ENCODE results near the gene SLC5A10.

SLC5A10 gene

DNA sequence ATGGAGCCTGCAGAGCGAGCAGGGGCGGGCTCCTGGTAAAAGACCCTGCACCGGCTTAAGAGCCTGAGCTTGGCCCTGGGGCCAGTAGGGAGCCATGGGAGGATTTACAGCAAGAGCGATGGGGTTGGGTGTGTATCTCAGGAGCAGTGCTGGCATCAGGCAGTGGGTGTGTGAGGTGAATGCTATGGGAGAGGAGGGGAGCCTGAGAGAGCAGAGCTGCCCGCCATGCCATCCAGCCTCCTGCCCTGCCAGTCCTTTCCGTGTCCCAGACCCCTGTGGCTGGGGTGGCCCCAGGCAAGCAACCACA, 29.3 kb downstream of the SLC5A10 start:
- no peak overlapping the region for H3K9ac ChIP-seq (ENCODE audit: low read length in 5 of 5)
- no peaks in the 10 kb centered on the region for H3K27me3 ChIP-seq (ENCODE audit: control insufficient read depth in 5 of 5, insufficient read depth in 4 of 5, low read length in 5 of 5)
- H3K4me3 ChIP-seq (ENCODE audit: low read depth in 1 of 5, low read length in 5 of 5): no peak overlapping the region
- peaks cover 0 to 5% (median 0%) of the 10 kb centered on the region in 5 donors for H3K36me3 ChIP-seq (ENCODE audit: control insufficient read depth in 5 of 5, insufficient read depth in 5 of 5, low read length in 5 of 5)
- no peak overlapping the region for H3K27ac ChIP-seq (ENCODE audit: low read depth, low read length)
- H3K9me3 ChIP-seq (ENCODE audit: control insufficient read depth in 5 of 5, low read length in 5 of 5): no peaks in the 10 kb centered on the region
- H3K4me1 ChIP-seq (ENCODE audit: control insufficient read depth in 5 of 5, insufficient read depth in 5 of 5, low read length in 5 of 5): no peaks in the 10 kb centered on the region

DNA sequence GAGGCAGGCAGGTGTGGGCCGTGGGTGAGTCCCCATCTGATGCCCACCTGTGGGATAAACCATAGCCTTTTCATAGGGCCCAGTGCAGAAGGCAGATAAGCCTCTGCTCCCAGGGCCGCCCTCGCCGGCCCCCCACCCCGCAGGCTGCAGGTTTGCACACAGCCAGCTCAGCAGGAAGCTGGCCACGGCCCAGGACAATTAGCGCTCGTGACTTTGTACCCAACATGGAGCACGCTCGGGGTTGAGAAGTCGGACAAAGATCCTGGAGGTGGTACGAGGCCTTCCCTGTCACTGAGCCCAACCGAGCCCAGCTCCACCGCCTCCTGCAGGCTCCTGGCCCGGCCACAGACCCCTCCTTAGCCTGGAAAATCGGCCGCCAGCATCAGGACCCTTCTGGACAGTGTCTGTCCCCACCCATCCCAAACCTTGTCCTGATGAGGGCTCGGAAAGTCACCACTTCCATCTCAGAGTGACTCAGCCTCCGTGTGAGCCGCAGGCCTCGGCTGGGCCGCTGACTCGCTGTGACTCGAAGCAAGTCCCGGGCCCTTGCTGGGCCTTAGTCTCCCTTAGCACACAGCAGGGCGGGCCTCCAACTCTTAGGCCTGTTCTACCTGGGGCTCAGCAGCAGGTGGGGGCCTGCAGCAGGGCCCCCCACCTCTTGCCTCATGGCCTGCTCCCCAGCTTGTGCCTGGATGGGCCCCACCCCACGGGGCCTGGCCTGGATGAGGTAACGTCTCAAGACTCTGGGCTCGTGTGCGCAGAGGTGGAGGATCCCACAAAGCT, 29.9 kb downstream of the SLC5A10 start:
- Histone ChIP-seq H3K36me3 (ENCODE audit: control insufficient read depth in 5 of 5, insufficient read depth in 5 of 5, low read length in 5 of 5) (peaks cover 0 to 5% (median 0%) of the 10 kb centered on the region in 5 donors), H3K4me1 (ENCODE audit: control insufficient read depth in 5 of 5, insufficient read depth in 5 of 5, low read length in 5 of 5) (no peaks in the 10 kb centered on the region), H3K27me3 (ENCODE audit: control insufficient read depth in 5 of 5, insufficient read depth in 4 of 5, low read length in 5 of 5) (no peaks in the 10 kb centered on the region), H3K9me3 (ENCODE audit: control insufficient read depth in 5 of 5, low read length in 5 of 5) (no peaks in the 10 kb centered on the region), H3K27ac (ENCODE audit: low read depth, low read length) (no peak overlapping the region), H3K9ac (ENCODE audit: low read length in 5 of 5) (no peak overlapping the region), H3K4me3 (ENCODE audit: low read depth in 1 of 5, low read length in 5 of 5) (no peak overlapping the region)

DNA sequence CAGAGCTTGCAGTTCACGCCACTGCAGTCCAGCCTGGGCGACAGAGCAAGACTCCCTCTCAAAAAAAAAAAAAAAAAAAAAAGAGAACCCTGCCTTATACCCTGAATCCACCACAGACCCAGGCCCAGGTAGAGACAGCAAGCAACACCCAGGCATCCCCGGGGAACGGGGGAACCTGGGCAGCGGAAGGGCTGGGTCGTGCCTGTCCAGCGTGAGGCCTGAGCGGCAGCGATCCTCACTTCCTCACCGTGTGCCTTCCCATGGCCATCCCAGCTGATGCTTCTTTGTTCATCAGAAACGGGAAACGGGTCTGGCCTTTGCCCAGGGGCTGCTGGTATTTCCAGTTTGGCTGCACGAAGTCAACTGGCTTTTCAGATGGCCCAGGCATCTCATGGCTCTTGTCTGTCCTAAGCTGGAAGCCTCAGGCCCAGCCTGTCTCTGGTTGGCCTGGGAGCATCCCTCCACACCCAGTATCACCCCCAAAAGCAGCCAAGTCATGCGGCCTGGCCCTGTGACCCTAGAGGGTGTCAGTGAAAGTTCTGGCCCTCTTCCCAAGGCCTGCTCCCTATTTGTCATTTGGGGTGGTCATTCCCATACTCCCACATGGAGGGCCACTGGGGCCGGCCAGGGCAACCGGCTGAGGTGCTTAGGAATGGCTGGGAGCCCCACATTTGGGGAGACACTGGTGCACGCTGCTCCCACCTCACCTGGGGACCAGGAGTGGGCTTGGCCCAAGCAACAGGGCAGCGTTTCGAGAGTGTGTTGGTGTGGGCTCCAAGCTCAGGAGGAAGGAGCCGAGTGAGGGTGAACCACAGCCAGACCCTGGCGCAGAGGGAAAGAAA, 32.5 kb downstream of the SLC5A10 start:
- peaks cover 0 to 2% (median 0%) of the 10 kb centered on the region in 5 donors for H3K36me3 ChIP-seq (ENCODE audit: control insufficient read depth in 5 of 5, insufficient read depth in 5 of 5, low read length in 5 of 5)
- no peaks in the 10 kb centered on the region for H3K4me1 ChIP-seq (ENCODE audit: control insufficient read depth in 5 of 5, insufficient read depth in 5 of 5, low read length in 5 of 5)
- no peak overlapping the region for H3K9ac ChIP-seq (ENCODE audit: low read length in 5 of 5)
- no peaks in the 10 kb centered on the region for H3K27me3 ChIP-seq (ENCODE audit: control insufficient read depth in 5 of 5, insufficient read depth in 4 of 5, low read length in 5 of 5)
- H3K27ac ChIP-seq (ENCODE audit: low read depth, low read length): no peak overlapping the region
- H3K4me3 ChIP-seq (ENCODE audit: low read depth in 1 of 5, low read length in 5 of 5): no peak overlapping the region
- no peaks in the 10 kb centered on the region for H3K9me3 ChIP-seq (ENCODE audit: control insufficient read depth in 5 of 5, low read length in 5 of 5)

DNA sequence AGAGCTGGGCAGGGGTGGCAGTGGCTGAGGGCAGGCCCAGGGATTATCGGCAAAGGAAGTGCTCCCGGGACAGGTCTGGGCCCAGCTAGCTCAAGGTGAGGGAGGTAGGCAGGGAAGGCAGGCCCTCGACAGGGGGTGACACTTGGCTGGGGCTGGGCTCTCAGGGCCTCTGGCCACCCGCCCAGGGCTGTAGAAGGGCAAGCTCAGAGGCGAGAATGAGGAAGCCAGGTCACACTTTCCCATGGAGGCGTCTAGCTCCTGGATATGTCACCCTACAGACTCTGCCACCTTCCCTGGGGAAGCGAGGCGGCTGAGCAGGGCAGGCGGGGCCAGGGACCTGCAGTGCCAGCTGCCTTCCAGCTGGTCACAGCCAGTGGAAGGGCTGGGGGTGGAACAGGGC, 33.5 kb downstream of the SLC5A10 start:
- no peak overlapping the region for H3K9ac ChIP-seq (ENCODE audit: low read length in 5 of 5)
- no peak overlapping the region for H3K27ac ChIP-seq (ENCODE audit: low read depth, low read length)
- H3K27me3 ChIP-seq (ENCODE audit: control insufficient read depth in 5 of 5, insufficient read depth in 4 of 5, low read length in 5 of 5): no peaks in the 10 kb centered on the region
- H3K36me3 ChIP-seq (ENCODE audit: control insufficient read depth in 5 of 5, insufficient read depth in 5 of 5, low read length in 5 of 5): peaks cover 0 to 2% (median 0%) of the 10 kb centered on the region in 5 donors
- H3K4me1 ChIP-seq (ENCODE audit: control insufficient read depth in 5 of 5, insufficient read depth in 5 of 5, low read length in 5 of 5): no peaks in the 10 kb centered on the region
- H3K4me3 ChIP-seq (ENCODE audit: low read depth in 1 of 5, low read length in 5 of 5): no peak overlapping the region
- no peaks in the 10 kb centered on the region for H3K9me3 ChIP-seq (ENCODE audit: control insufficient read depth in 5 of 5, low read length in 5 of 5)

DNA sequence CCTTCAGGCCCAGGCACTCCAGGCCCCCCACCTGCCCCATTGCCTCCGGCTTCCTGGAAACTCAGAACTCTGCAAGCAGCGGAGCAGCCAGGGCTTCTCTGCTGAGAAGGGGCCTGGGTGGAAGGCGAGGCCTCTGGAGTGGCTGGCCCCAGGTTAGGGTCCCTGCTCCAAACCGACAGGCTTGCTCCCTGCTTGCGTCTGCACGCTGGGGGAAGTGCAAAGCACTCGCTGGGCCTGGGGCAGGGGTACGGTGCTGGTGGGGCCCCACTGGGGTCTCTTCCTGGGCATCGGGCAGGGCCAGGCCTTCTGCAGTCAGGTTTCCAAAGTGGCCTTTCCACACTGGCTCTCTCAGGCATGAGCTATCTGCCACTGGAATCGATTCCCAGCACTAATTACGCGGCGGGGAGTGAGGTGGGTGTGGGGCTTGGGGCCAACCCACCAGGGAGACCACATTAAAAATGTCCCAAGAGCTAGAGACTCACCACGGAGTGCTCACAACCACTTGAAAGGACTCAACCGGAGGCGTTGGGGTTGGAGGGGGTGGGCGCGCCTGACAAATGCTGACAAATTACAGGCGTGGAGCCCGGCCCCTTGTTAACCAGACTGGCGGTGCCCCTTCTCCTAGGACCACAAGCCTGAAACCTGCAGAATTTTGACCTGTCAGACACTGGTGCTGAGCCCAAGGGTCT, 34.7 kb downstream of the SLC5A10 start:
- H3K4me1 ChIP-seq (ENCODE audit: control insufficient read depth in 5 of 5, insufficient read depth in 5 of 5, low read length in 5 of 5): no peaks in the 10 kb centered on the region
- no peak overlapping the region for H3K27ac ChIP-seq (ENCODE audit: low read depth, low read length)
- H3K9me3 ChIP-seq (ENCODE audit: control insufficient read depth in 5 of 5, low read length in 5 of 5): no peaks in the 10 kb centered on the region
- no peaks in the 10 kb centered on the region for H3K27me3 ChIP-seq (ENCODE audit: control insufficient read depth in 5 of 5, insufficient read depth in 4 of 5, low read length in 5 of 5)
- no peak overlapping the region for H3K4me3 ChIP-seq (ENCODE audit: low read depth in 1 of 5, low read length in 5 of 5)
- H3K9ac ChIP-seq (ENCODE audit: low read length in 5 of 5): no peak overlapping the region
- H3K36me3 ChIP-seq (ENCODE audit: control insufficient read depth in 5 of 5, insufficient read depth in 5 of 5, low read length in 5 of 5): peaks cover 0 to 2% (median 0%) of the 10 kb centered on the region in 5 donors

DNA sequence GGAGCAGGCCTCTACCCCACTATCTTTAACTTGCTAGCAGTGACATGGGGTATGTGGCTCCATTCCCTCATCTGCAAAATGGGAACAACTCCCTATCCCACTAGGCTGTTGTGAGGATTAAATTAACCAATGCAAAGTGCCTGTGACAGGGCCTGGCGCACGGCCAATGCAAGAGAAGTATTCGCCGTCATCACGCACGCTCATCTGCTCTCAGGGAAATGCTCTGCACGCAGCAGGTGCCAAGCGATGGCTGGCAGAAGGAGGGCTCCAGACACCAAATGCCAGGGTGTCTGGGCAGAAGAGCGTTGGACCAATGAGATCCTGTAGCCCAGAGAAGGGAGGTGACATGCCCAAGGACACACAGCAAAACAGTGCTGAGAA, 35.3 kb downstream of the SLC5A10 start:
- Histone ChIP-seq H3K9ac (ENCODE audit: low read length in 5 of 5) (no peak overlapping the region), H3K27ac (ENCODE audit: low read depth, low read length) (no peak overlapping the region), H3K4me1 (ENCODE audit: control insufficient read depth in 5 of 5, insufficient read depth in 5 of 5, low read length in 5 of 5) (no peaks in the 10 kb centered on the region), H3K27me3 (ENCODE audit: control insufficient read depth in 5 of 5, insufficient read depth in 4 of 5, low read length in 5 of 5) (no peaks in the 10 kb centered on the region), H3K36me3 (ENCODE audit: control insufficient read depth in 5 of 5, insufficient read depth in 5 of 5, low read length in 5 of 5) (peaks cover 0 to 2% (median 0%) of the 10 kb centered on the region in 5 donors), H3K4me3 (ENCODE audit: low read depth in 1 of 5, low read length in 5 of 5) (no peak overlapping the region), H3K9me3 (ENCODE audit: control insufficient read depth in 5 of 5, low read length in 5 of 5) (no peaks in the 10 kb centered on the region)

DNA sequence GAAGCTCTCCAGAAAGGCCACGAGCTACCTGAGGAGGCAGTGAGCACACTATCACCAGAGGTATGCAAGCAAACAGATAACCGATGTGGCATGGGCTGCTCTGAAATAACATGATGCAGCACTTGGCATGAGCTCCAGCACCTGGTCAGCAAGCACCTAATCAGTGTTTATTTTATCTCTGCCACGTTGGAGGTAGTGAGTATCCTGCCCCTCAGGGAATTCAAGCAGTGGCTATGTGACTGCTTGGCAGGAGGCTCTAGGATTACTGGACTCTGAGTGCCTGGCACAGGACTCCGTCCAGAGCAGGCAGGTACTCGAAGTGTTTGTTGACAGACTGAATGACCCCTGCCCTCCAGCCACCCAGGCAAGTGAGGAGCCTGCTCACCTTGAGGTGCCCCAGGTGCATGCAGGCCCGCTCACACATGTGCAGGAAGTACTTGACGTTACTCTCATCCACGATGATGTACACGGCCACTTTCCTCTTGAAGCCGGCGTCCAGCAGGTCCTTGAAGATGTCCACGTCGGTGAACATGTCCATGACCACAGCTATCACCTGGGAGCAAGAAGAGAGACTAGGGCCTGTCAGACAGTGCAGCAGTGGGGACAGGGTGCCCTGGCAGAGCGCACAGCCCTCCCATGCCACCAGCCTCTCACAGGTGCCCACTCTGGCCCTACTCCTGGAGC, 36.0 kb downstream of the SLC5A10 start:
- Histone ChIP-seq H3K27ac (ENCODE audit: low read depth, low read length) (no peak overlapping the region), H3K9me3 (ENCODE audit: control insufficient read depth in 5 of 5, low read length in 5 of 5) (no peaks in the 10 kb centered on the region)

DNA sequence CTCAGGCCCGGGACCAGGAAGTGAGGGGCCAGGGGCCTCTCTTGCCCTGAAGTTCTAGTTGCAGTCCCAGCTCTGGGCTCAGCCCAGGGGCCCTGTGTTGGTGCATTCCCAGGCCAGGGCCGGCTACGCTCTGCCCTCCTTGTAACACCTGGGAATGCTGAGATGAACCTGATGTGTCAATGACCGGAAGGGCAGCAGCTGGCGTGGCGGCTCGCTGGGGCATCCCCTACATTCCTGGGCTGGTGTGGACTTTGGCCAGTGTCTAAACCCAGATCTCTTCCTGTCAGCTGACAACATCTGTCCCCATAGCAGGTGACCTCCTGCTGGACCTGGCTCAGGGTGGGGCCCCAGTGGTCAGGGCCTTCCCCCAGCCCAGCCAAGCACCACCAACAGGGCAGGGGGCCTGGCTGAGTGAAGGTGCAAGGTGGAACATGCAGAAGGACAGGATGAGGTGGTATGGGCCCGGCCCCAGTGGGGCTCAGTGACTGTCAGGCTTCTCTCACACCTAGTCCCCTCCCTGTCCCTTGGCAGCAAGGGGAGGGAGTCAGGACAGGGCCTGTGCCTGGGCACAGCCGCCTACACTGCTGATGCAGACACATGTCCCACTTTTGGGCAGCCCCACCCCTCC, 36.7 kb downstream of the SLC5A10 start:
- Histone ChIP-seq H3K36me3 (ENCODE audit: control insufficient read depth in 5 of 5, insufficient read depth in 5 of 5, low read length in 5 of 5) (peaks cover 0 to 2% (median 0%) of the 10 kb centered on the region in 5 donors), H3K4me1 (ENCODE audit: control insufficient read depth in 5 of 5, insufficient read depth in 5 of 5, low read length in 5 of 5) (no peaks in the 10 kb centered on the region), H3K27me3 (ENCODE audit: control insufficient read depth in 5 of 5, insufficient read depth in 4 of 5, low read length in 5 of 5) (peaks cover 0 to 4% (median 0%) of the 10 kb centered on the region in 5 donors), H3K9me3 (ENCODE audit: control insufficient read depth in 5 of 5, low read length in 5 of 5) (no peaks in the 10 kb centered on the region), H3K27ac (ENCODE audit: low read depth, low read length) (no peak overlapping the region), H3K9ac (ENCODE audit: low read length in 5 of 5) (no peak overlapping the region), H3K4me3 (ENCODE audit: low read depth in 1 of 5, low read length in 5 of 5) (no peak overlapping the region)

More for the DNA sequence above, 36.0 kb downstream of the SLC5A10 start:
- Histone ChIP-seq H3K27me3 (ENCODE audit: control insufficient read depth in 5 of 5, insufficient read depth in 4 of 5, low read length in 5 of 5) (peaks cover 0 to 3% (median 0%) of the 10 kb centered on the region in 5 donors), H3K4me1 (ENCODE audit: control insufficient read depth in 5 of 5, insufficient read depth in 5 of 5, low read length in 5 of 5) (no peaks in the 10 kb centered on the region), H3K9ac (ENCODE audit: low read length in 5 of 5) (no peak overlapping the region), H3K4me3 (ENCODE audit: low read depth in 1 of 5, low read length in 5 of 5) (no peak overlapping the region), H3K36me3 (ENCODE audit: control insufficient read depth in 5 of 5, insufficient read depth in 5 of 5, low read length in 5 of 5) (peaks cover 0 to 2% (median 0%) of the 10 kb centered on the region in 5 donors)

DNA sequence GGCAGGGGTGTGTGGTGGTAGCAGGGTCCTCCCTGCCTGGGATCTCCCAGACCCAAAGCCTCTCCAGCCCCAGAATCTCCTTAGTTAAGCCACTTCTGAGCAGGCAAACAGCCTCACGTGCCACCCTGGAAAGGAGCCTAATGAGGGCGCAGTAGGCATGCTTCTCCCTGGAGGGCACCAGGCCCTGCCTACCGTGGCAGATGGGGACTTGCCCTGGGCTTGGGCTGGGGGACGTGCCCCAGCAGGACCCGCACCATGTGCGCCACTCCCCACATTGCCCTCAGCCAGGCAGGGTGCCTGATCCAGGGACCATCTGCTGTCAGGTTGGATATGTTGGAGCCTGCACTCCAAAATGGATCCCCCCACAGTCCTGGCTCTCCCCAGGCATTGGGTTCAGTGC, 38.4 kb downstream of the SLC5A10 start:
- H3K27ac ChIP-seq (ENCODE audit: low read depth, low read length): no peak overlapping the region
- no peak overlapping the region for H3K4me3 ChIP-seq (ENCODE audit: low read depth in 1 of 5, low read length in 5 of 5)
- H3K9me3 ChIP-seq (ENCODE audit: control insufficient read depth in 5 of 5, low read length in 5 of 5): peaks cover 0 to 4% (median 0%) of the 10 kb centered on the region in 5 donors
- peaks cover 0 to 4% (median 0%) of the 10 kb centered on the region in 5 donors for H3K27me3 ChIP-seq (ENCODE audit: control insufficient read depth in 5 of 5, insufficient read depth in 4 of 5, low read length in 5 of 5)
- no peaks in the 10 kb centered on the region for H3K4me1 ChIP-seq (ENCODE audit: control insufficient read depth in 5 of 5, insufficient read depth in 5 of 5, low read length in 5 of 5)
- H3K9ac ChIP-seq (ENCODE audit: low read length in 5 of 5): no peak overlapping the region
- H3K36me3 ChIP-seq (ENCODE audit: control insufficient read depth in 5 of 5, insufficient read depth in 5 of 5, low read length in 5 of 5): peaks cover 0 to 2% (median 0%) of the 10 kb centered on the region in 5 donors

All from subcutaneous abdominal adipose tissue (tissue), 5 donors.